Measurements from ENCODE around the gene AAK1. TPM values are rescaled to one million over a fixed set of nuclear protein-coding genes. Genes with fewer than 3 reads are reported as not detected.
A peak's percentile ranks its signal among the peaks of the same experiment; 100 is the strongest.

The AAK1 gene
- total RNA-seq, 1 experiment from 2014 or later: 6.8 TPM

DNA sequence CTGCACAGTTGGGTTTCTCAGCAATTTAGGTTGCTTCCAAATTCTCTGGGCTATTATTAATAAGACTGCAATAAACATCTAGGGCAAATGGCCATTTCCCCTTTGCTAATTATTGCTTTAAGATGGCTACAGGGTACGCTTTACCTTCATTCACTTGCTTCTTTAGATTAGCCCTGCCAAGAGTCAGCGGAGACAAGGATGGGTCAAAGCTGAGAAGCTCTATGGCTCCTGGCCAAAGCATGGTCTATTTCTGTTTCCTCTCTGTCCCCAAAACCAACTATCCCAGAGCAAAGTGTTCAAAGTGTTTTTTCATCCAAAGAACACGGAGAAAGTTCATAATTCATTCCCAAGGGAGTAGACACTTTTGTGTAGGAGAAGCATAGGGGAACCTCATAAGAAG lies 131.1 kb downstream of the AAK1 start:
- no peaks in the 10 kb centered on the region for H3K27me3 ChIP-seq (ENCODE audit: low read length)
- DNase-seq: no peak
- no peaks in the 10 kb centered on the region for H3K9me3 ChIP-seq (ENCODE audit: low read length)
- H3K9ac ChIP-seq (ENCODE audit: low read length): no peak overlapping the region
- no peak overlapping the region for H2AFZ ChIP-seq (ENCODE audit: low read length)
- no peak overlapping the region for H3K4me2 ChIP-seq (ENCODE audit: low read depth, low read length, poor library complexity, severe bottlenecking)
- H3K27ac ChIP-seq (ENCODE audit: low read length): no peak overlapping the region
- no peaks in the 10 kb centered on the region for H3K9me2 ChIP-seq (replicated peaks; ENCODE audit: insufficient read depth, low read length)
- no peaks in the 10 kb centered on the region for H3K79me2 ChIP-seq (ENCODE audit: low read length)
- H4K20me1 ChIP-seq (ENCODE audit: insufficient read depth, low read depth, low read length): no peaks in the 10 kb centered on the region
- no peaks in the 10 kb centered on the region for H3K4me1 ChIP-seq (ENCODE audit: low read length)
- H3K4me3 ChIP-seq (ENCODE audit: low read length): no peak overlapping the region
- H3K36me3 ChIP-seq (ENCODE audit: insufficient read depth, low read length): no peaks in the 10 kb centered on the region

GRCh38 chr2:69510204-69510603 lies 133.3 kb downstream of the AAK1 start:
- Histone ChIP-seq H3K4me3 (ENCODE audit: low read length) (no peak overlapping the region), H3K36me3 (ENCODE audit: insufficient read depth, low read length) (no peaks in the 10 kb centered on the region), H3K9me3 (ENCODE audit: low read length) (no peaks in the 10 kb centered on the region), H3K9me2 (replicated peaks; ENCODE audit: insufficient read depth, low read length) (no peaks in the 10 kb centered on the region), H3K27me3 (ENCODE audit: low read length) (no peaks in the 10 kb centered on the region), H3K27ac (ENCODE audit: low read length) (no peak overlapping the region), H3K4me2 (ENCODE audit: low read depth, low read length, poor library complexity, severe bottlenecking) (no peak overlapping the region), H2AFZ (ENCODE audit: low read length) (no peak overlapping the region), H3K79me2 (ENCODE audit: low read length) (no peaks in the 10 kb centered on the region), H4K20me1 (ENCODE audit: insufficient read depth, low read depth, low read length) (no peaks in the 10 kb centered on the region), H3K4me1 (ENCODE audit: low read length) (no peaks in the 10 kb centered on the region), H3K9ac (ENCODE audit: low read length) (no peak overlapping the region)
- DNase-seq: no peak

- Histone ChIP-seq H3K79me2 (ENCODE audit: low read length) (no peaks in the 10 kb centered on the region), H3K9ac (ENCODE audit: low read length) (no peak overlapping the region), H2AFZ (ENCODE audit: low read length) (no peak overlapping the region), H3K36me3 (ENCODE audit: insufficient read depth, low read length) (no peaks in the 10 kb centered on the region), H4K20me1 (ENCODE audit: insufficient read depth, low read depth, low read length) (no peaks in the 10 kb centered on the region), H3K4me1 (ENCODE audit: low read length) (no peaks in the 10 kb centered on the region), H3K27me3 (ENCODE audit: low read length) (no peaks in the 10 kb centered on the region), H3K4me3 (ENCODE audit: low read length) (no peak overlapping the region), H3K4me2 (ENCODE audit: low read depth, low read length, poor library complexity, severe bottlenecking) (no peak overlapping the region), H3K9me3 (ENCODE audit: low read length) (no peaks in the 10 kb centered on the region), H3K9me2 (replicated peaks; ENCODE audit: insufficient read depth, low read length) (no peaks in the 10 kb centered on the region), H3K27ac (ENCODE audit: low read length) (no peak overlapping the region)
- no peak for DNase-seq
Measured at GRCh38 chr2:69509750-69510140, 133.8 kb downstream of the AAK1 start.

GRCh38 chr2:69509011-69509749 lies 134.4 kb downstream of the AAK1 start:
- Histone ChIP-seq H3K27ac (ENCODE audit: low read length) (no peak overlapping the region), H3K9me3 (ENCODE audit: low read length) (no peaks in the 10 kb centered on the region), H3K27me3 (ENCODE audit: low read length) (no peaks in the 10 kb centered on the region), H2AFZ (ENCODE audit: low read length) (no peak overlapping the region), H3K4me3 (ENCODE audit: low read length) (no peak overlapping the region), H3K36me3 (ENCODE audit: insufficient read depth, low read length) (no peaks in the 10 kb centered on the region), H3K4me1 (ENCODE audit: low read length) (no peaks in the 10 kb centered on the region), H4K20me1 (ENCODE audit: insufficient read depth, low read depth, low read length) (no peaks in the 10 kb centered on the region), H3K79me2 (ENCODE audit: low read length) (no peaks in the 10 kb centered on the region), H3K9me2 (replicated peaks; ENCODE audit: insufficient read depth, low read length) (no peaks in the 10 kb centered on the region), H3K9ac (ENCODE audit: low read length) (no peak overlapping the region), H3K4me2 (ENCODE audit: low read depth, low read length, poor library complexity, severe bottlenecking) (no peak overlapping the region)
- DNase-seq: no peak

- no peak overlapping the region for H3K4me2 ChIP-seq (ENCODE audit: low read depth, low read length, poor library complexity, severe bottlenecking)
- no peaks in the 10 kb centered on the region for H3K36me3 ChIP-seq (ENCODE audit: insufficient read depth, low read length)
Measured at GRCh38 chr2:69505710-69506109, 137.8 kb downstream of the AAK1 start.

GRCh38 chr2:69501301-69501700 lies 142.2 kb downstream of the AAK1 start:
- Histone ChIP-seq H3K27ac (ENCODE audit: low read length) (no peak overlapping the region), H3K4me1 (ENCODE audit: low read length) (peaks cover 13% of the 10 kb centered on the region), H4K20me1 (ENCODE audit: insufficient read depth, low read depth, low read length) (no peaks in the 10 kb centered on the region), H3K27me3 (ENCODE audit: low read length) (no peaks in the 10 kb centered on the region), H3K9me2 (replicated peaks; ENCODE audit: insufficient read depth, low read length) (no peaks in the 10 kb centered on the region), H3K9ac (ENCODE audit: low read length) (no peak overlapping the region), H3K79me2 (ENCODE audit: low read length) (no peaks in the 10 kb centered on the region), H3K36me3 (ENCODE audit: insufficient read depth, low read length) (no peaks in the 10 kb centered on the region), H2AFZ (ENCODE audit: low read length) (no peak overlapping the region), H3K4me3 (ENCODE audit: low read length) (no peak overlapping the region), H3K9me3 (ENCODE audit: low read length) (no peaks in the 10 kb centered on the region), H3K4me2 (ENCODE audit: low read depth, low read length, poor library complexity, severe bottlenecking) (no peak overlapping the region)
- no peak for DNase-seq

More at GRCh38 chr2:69505710-69506109, 137.8 kb downstream of the AAK1 start:
- Histone ChIP-seq H3K4me3 (ENCODE audit: low read length) (no peak overlapping the region), H2AFZ (ENCODE audit: low read length) (no peak overlapping the region), H3K4me1 (ENCODE audit: low read length) (no peaks in the 10 kb centered on the region), H3K27ac (ENCODE audit: low read length) (no peak overlapping the region), H4K20me1 (ENCODE audit: insufficient read depth, low read depth, low read length) (no peaks in the 10 kb centered on the region), H3K9me2 (replicated peaks; ENCODE audit: insufficient read depth, low read length) (no peaks in the 10 kb centered on the region), H3K27me3 (ENCODE audit: low read length) (no peaks in the 10 kb centered on the region), H3K9me3 (ENCODE audit: low read length) (no peaks in the 10 kb centered on the region), H3K9ac (ENCODE audit: low read length) (no peak overlapping the region), H3K79me2 (ENCODE audit: low read length) (no peaks in the 10 kb centered on the region)
- DNase-seq: no peak

- H3K4me3 ChIP-seq (ENCODE audit: low read length): no peak overlapping the region
- H3K36me3 ChIP-seq (ENCODE audit: insufficient read depth, low read length): no peaks in the 10 kb centered on the region
- peaks cover 13% of the 10 kb centered on the region for H3K4me1 ChIP-seq (ENCODE audit: low read length)
- no peaks in the 10 kb centered on the region for H3K27me3 ChIP-seq (ENCODE audit: low read length)
- no peaks in the 10 kb centered on the region for H3K9me2 ChIP-seq (replicated peaks; ENCODE audit: insufficient read depth, low read length)
- no peaks in the 10 kb centered on the region for H3K79me2 ChIP-seq (ENCODE audit: low read length)
- H3K9ac ChIP-seq (ENCODE audit: low read length): no peak overlapping the region
- DNase-seq: no peak
- H3K27ac ChIP-seq (ENCODE audit: low read length): no peak overlapping the region
- no peaks in the 10 kb centered on the region for H3K9me3 ChIP-seq (ENCODE audit: low read length)
- H3K4me2 ChIP-seq (ENCODE audit: low read depth, low read length, poor library complexity, severe bottlenecking): no peak overlapping the region
- no peak overlapping the region for H2AFZ ChIP-seq (ENCODE audit: low read length)
- H4K20me1 ChIP-seq (ENCODE audit: insufficient read depth, low read depth, low read length): no peaks in the 10 kb centered on the region
Measured at GRCh38 chr2:69499966-69500365, 143.6 kb downstream of the AAK1 start.

GRCh38 chr2:69499242-69499641 lies 144.3 kb downstream of the AAK1 start:
- Histone ChIP-seq H3K36me3 (ENCODE audit: insufficient read depth, low read length) (no peaks in the 10 kb centered on the region), H3K9me3 (ENCODE audit: low read length) (no peaks in the 10 kb centered on the region), H3K4me1 (ENCODE audit: low read length) (peaks cover 13% of the 10 kb centered on the region), H2AFZ (ENCODE audit: low read length) (no peak overlapping the region), H3K9me2 (replicated peaks; ENCODE audit: insufficient read depth, low read length) (no peaks in the 10 kb centered on the region), H3K4me3 (ENCODE audit: low read length) (no peak overlapping the region), H3K27me3 (ENCODE audit: low read length) (no peaks in the 10 kb centered on the region), H4K20me1 (ENCODE audit: insufficient read depth, low read depth, low read length) (no peaks in the 10 kb centered on the region), H3K9ac (ENCODE audit: low read length) (no peak overlapping the region), H3K4me2 (ENCODE audit: low read depth, low read length, poor library complexity, severe bottlenecking) (peak overlapping the region; percentile 25), H3K27ac (ENCODE audit: low read length) (no peak overlapping the region), H3K79me2 (ENCODE audit: low read length) (no peaks in the 10 kb centered on the region)
- peak; percentile 82 for DNase-seq

All from Karpas-422 (cell line).